ENCODE data around the gene CNTRL. TPM values are rescaled to one million over a fixed set of nuclear protein-coding genes. Genes with fewer than 3 reads are reported as not detected.

Gene CNTRL
- total RNA-seq, 1 donor from 2014 or later = 18.2 TPM

DNA sequence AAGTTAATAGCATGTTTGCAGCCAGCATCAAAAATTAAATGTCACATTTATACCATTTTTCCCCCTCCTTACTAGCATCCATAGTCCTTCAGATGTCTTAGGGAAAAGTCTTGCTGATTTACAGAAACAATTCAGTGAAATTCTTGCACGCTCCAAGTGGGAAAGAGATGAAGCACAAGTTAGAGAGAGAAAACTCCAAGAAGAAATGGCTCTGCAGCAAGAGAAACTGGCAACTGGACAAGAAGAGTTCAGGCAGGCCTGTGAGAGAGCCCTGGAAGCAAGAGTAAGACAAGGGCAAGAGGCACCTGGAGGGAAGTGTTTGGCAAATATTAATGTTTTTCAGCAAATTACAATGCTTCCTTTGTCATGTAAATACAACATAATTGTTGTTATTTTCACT lies 66.6 kb downstream of the CNTRL start:
- no peak for DNase-seq (ENCODE audit: low spot score, unreplicated experiment)
- Mint-ChIP-seq H3K36me3 (ENCODE audit: insufficient read depth) (peaks cover 13% of the 10 kb centered on the region), H3K4me3 (ENCODE audit: low read depth) (no peak overlapping the region), H3K27ac (no peak overlapping the region), H3K9me3 (ENCODE audit: low read depth) (no peaks in the 10 kb centered on the region), H3K4me1 (ENCODE audit: low read depth) (peaks cover 2% of the 10 kb centered on the region), H3K27me3 (no peaks in the 10 kb centered on the region)
- TF ChIP-seq, protein P1, sequence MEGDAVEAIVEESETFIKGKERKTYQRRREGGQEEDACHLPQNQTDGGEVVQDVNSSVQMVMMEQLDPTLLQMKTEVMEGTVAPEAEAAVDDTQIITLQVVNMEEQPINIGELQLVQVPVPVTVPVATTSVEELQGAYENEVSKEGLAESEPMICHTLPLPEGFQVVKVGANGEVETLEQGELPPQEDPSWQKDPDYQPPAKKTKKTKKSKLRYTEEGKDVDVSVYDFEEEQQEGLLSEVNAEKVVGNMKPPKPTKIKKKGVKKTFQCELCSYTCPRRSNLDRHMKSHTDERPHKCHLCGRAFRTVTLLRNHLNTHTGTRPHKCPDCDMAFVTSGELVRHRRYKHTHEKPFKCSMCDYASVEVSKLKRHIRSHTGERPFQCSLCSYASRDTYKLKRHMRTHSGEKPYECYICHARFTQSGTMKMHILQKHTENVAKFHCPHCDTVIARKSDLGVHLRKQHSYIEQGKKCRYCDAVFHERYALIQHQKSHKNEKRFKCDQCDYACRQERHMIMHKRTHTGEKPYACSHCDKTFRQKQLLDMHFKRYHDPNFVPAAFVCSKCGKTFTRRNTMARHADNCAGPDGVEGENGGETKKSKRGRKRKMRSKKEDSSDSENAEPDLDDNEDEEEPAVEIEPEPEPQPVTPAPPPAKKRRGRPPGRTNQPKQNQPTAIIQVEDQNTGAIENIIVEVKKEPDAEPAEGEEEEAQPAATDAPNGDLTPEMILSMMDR (IDR thresholded peaks at IDR 0.05; ENCODE audit: unreplicated experiment) = no peak

DNA sequence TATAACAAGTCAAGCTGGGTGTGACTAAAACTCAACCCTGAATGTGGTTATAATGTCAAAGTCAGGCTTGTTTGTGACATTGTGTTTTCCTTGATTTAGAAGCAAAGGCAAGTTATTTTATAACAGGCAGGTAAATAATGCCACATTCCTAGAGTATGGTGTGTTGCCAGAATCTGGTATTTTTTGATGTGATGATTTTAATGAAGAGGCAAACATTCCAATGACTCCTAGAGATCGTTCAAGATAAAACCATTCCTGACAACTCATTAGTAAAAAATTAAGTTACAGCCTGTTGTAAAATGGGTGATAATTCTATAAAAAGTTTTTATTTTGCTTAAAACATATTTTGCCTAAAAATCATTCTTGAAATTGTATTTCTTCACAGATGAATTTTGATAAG lies 67.0 kb downstream of the CNTRL start:
- no peaks in the 10 kb centered on the region for H3K27me3 Mint-ChIP-seq
- peaks cover 2% of the 10 kb centered on the region for H3K4me1 Mint-ChIP-seq (ENCODE audit: low read depth)
- no peaks in the 10 kb centered on the region for H3K9me3 Mint-ChIP-seq (ENCODE audit: low read depth)
- DNase-seq (ENCODE audit: low spot score, unreplicated experiment) = no peak
- peaks cover 14% of the 10 kb centered on the region for H3K36me3 Mint-ChIP-seq (ENCODE audit: insufficient read depth)
- no peak overlapping the region for H3K27ac Mint-ChIP-seq
- TF ChIP-seq, protein P1 (IDR thresholded peaks at IDR 0.05; ENCODE audit: unreplicated experiment) = no peak
- H3K4me3 Mint-ChIP-seq (ENCODE audit: low read depth) = no peak overlapping the region

DNA sequence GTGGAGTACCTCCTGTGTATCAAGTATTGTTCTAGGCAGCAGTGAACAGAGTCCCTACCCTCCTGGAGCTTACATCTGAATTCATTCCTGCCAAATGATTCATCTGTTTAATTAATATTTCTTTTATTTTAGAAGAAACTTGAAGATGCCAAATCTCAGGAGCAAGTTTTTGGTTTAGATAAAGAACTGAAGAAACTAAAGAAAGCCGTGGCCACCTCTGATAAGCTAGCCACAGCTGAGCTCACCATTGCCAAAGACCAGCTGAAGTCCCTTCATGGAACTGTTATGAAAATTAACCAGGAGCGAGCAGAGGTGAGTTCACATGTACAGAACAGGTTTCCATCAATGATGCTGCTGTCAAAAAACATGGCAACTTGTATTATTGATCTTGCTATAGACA lies 69.0 kb downstream of the CNTRL start:
- TF ChIP-seq, protein P1 (IDR thresholded peaks at IDR 0.05; ENCODE audit: unreplicated experiment) = no peak
- H3K27ac Mint-ChIP-seq = no peak overlapping the region
- no peak for DNase-seq (ENCODE audit: low spot score, unreplicated experiment)
- H3K4me3 Mint-ChIP-seq (ENCODE audit: low read depth) = no peak overlapping the region
- peaks cover 2% of the 10 kb centered on the region for H3K4me1 Mint-ChIP-seq (ENCODE audit: low read depth)
- H3K9me3 Mint-ChIP-seq (ENCODE audit: low read depth) = no peaks in the 10 kb centered on the region
- peaks cover 14% of the 10 kb centered on the region for H3K36me3 Mint-ChIP-seq (ENCODE audit: insufficient read depth)
- no peaks in the 10 kb centered on the region for H3K27me3 Mint-ChIP-seq

DNA sequence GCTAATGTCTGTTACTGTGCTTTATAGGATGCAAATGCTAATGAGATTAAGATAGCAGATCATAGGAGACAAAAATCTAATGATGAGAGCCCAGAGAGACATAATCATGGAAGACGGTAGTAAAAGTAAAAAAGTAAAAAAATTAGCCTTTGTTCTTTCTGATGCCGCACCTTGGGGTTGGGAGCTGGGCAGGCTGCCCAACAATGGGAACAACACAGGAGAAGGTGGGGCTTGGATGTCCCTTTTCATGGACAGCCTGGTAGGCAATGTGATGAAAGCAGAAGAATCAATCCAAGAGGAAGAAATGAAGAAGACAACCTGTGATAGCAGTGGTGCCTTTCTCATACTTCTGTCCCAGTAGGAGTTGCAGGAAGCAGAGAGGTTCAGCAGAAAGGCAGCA lies 69.7 kb downstream of the CNTRL start:
- H3K36me3 Mint-ChIP-seq (ENCODE audit: insufficient read depth) = peaks cover 17% of the 10 kb centered on the region
- no peaks in the 10 kb centered on the region for H3K9me3 Mint-ChIP-seq (ENCODE audit: low read depth)
- H3K27ac Mint-ChIP-seq = no peak overlapping the region
- TF ChIP-seq, protein P1 (IDR thresholded peaks at IDR 0.05; ENCODE audit: unreplicated experiment) = no peak
- DNase-seq (ENCODE audit: low spot score, unreplicated experiment) = no peak
- H3K4me3 Mint-ChIP-seq (ENCODE audit: low read depth) = no peak overlapping the region
- H3K27me3 Mint-ChIP-seq = no peaks in the 10 kb centered on the region
- H3K4me1 Mint-ChIP-seq (ENCODE audit: low read depth) = peaks cover 2% of the 10 kb centered on the region

DNA sequence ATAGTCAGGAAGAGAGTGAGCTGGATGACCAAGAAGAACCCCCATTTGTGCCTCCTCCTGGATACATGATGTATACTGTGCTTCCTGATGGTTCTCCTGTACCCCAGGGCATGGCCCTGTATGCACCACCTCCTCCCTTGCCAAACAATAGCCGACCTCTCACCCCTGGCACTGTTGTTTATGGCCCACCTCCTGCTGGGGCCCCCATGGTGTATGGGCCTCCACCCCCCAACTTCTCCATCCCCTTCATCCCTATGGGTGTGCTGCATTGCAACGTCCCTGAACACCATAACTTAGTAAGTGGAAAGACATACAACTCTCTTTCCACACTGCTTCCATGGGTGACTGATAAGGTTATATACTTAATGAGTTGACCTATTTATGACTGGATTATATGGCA lies 75.4 kb downstream of the CNTRL start:
- no peak overlapping the region for H3K27ac Mint-ChIP-seq
- no peak for DNase-seq (ENCODE audit: low spot score, unreplicated experiment)
- no peaks in the 10 kb centered on the region for H3K9me3 Mint-ChIP-seq (ENCODE audit: low read depth)
- peaks cover 20% of the 10 kb centered on the region for H3K36me3 Mint-ChIP-seq (ENCODE audit: insufficient read depth)
- TF ChIP-seq, protein P1 (IDR thresholded peaks at IDR 0.05; ENCODE audit: unreplicated experiment) = no peak
- no peak overlapping the region for H3K4me3 Mint-ChIP-seq (ENCODE audit: low read depth)
- no peaks in the 10 kb centered on the region for H3K27me3 Mint-ChIP-seq
- no peaks in the 10 kb centered on the region for H3K4me1 Mint-ChIP-seq (ENCODE audit: low read depth)
